GM12878 (cell line): ENCODE data around the gene CELF2. TPM values are rescaled to one million over a fixed set of nuclear protein-coding genes. Genes with fewer than 3 reads are reported as not detected.

Source experiments
- ATAC-seq: fragments of 200-7000 bp; cut with Tn5 transposase; 3 replicates; pipeline ENCODE4 v1.9.1; 2020; ENCODE audit warnings: mild to moderate bottlenecking, moderate library complexity
- BruUV-seq: library from RNA; stranded (reverse); fragments of 400-500 nt; replicated peaks from 2 replicates; lab custom pipeline; 2021; lab: Mats Ljungman, UMichigan
- CTCF ChIA-PET: fragments of 300-600 bp; sonication (Branson Sonifier 250); formaldehyde crosslinking; extraction: SDS; loops from one replicate; lab custom pipeline; 2021; ENCODE audit warnings: inconsistent platforms; lab: Yijun Ruan, JAX
- POLR2A ChIA-PET: fragments of 350-600 bp; formaldehyde crosslinking; extraction: SDS; loops from one replicate; lab custom pipeline; 2021; ENCODE audit warnings: inconsistent platforms; lab: Charles Lee
- RAD21 ChIA-PET: fragments of 300-600 bp; sonication (Branson Sonifier 250); formaldehyde crosslinking; loops from one replicate; lab custom pipeline; 2023; ENCODE audit warnings: antibody characterized with exemption; ENCODE audit not compliant: unreplicated experiment; lab: Charles Lee
- SMC1A ChIA-PET: fragments of 300-600 bp; sonication (Branson Sonifier 250); formaldehyde crosslinking; loops from one replicate; lab custom pipeline; 2023; ENCODE audit not compliant: unreplicated experiment, uncharacterized antibody; lab: Charles Lee
- DNase-seq: peaks from one replicate; pipeline ENCODE4 v3.0.0-alpha.2; 2011; ENCODE audit warnings: low read depth, low spot score
- FAIRE-seq: peaks from 3 replicates; lab custom pipeline; 2011; peaks lifted over from hg19 to GRCh38; lab: Jason Lieb, UNC
- H2AFZ ChIP-seq: 2 replicates; pipeline ENCODE4 v1.6.0; 2011; ENCODE audit warnings: low read depth, low read length, control low read depth; ENCODE audit not compliant: control insufficient read depth
- H3K27ac ChIP-seq: 2 replicates; pipeline ENCODE4 v1.5.1; 2011; ENCODE audit warnings: control low read depth; ENCODE audit not compliant: control insufficient read depth, insufficient read depth
- H3K27me3 ChIP-seq, 2 experiments: replicated peaks in 1 of 2; 2 replicates each; pipeline versions ENCODE4 v1.6.0 to v1.6.1; 2011; ENCODE audit warnings: low read length in 1 of 2; ENCODE audit not compliant: control insufficient read depth in 2 of 2, insufficient read depth in 2 of 2
- H3K36me3 ChIP-seq, 2 experiments: 2 replicates each; pipeline ENCODE4 v1.5.1; 2011; ENCODE audit warnings: low read length in 1 of 2; ENCODE audit not compliant: control insufficient read depth in 2 of 2, insufficient read depth in 2 of 2
- H3K4me1 ChIP-seq: 2 replicates; pipeline ENCODE4 v1.6.1; 2011; ENCODE audit warnings: mild to moderate bottlenecking, low read length, moderate library complexity, mixed read lengths; ENCODE audit not compliant: control insufficient read depth, insufficient read depth
- H3K4me2 ChIP-seq: 2 replicates; pipeline ENCODE4 v1.6.0; 2011; ENCODE audit warnings: control low read depth; ENCODE audit not compliant: control insufficient read depth, insufficient read depth
- H3K4me3 ChIP-seq: fragments of 200-600 bp; sonication (generic); 2 replicates; pipeline ENCODE4 v1.5.1; 2016
- H3K79me2 ChIP-seq: 2 replicates; pipeline ENCODE4 v1.6.0; 2011; ENCODE audit warnings: low read length; ENCODE audit not compliant: control insufficient read depth, insufficient read depth
- H3K9ac ChIP-seq: 2 replicates; pipeline ENCODE4 v1.8.0; 2011; ENCODE audit warnings: low read length, control low read depth, mixed read lengths; ENCODE audit not compliant: control insufficient read depth, insufficient read depth
- H3K9me3 ChIP-seq: replicated peaks from 3 replicates; pipeline ENCODE4 v1.5.1; 2011; ENCODE audit warnings: mild to moderate bottlenecking, low read length; ENCODE audit not compliant: control insufficient read depth, insufficient read depth
- H4K20me1 ChIP-seq: 2 replicates; pipeline ENCODE4 v1.6.0; 2011; ENCODE audit not compliant: control insufficient read depth, insufficient read depth
- BRCA1 ChIP-seq: IDR thresholded peaks from 2 replicates; pipeline ENCODE4 v1.6.1; 2011; ENCODE audit warnings: low read depth, low read length, improper control_type of control experiment
- CBX3 ChIP-seq: fragments of 200-600 bp; sonication (generic); IDR thresholded peaks from 2 replicates; pipeline ENCODE4 v1.6.1; 2016; ENCODE audit warnings: low read depth, borderline replicate concordance
- CEBPZ ChIP-seq: fragments of 150-350 bp; IDR thresholded peaks from 2 replicates; pipeline ENCODE4 v1.6.1; 2016; ENCODE audit warnings: low read depth, low read length
- CHD1 ChIP-seq: IDR thresholded peaks from 2 replicates; pipeline ENCODE4 v1.6.1; 2012; ENCODE audit warnings: low read depth, low read length, improper control_type of control experiment
- CREB1 ChIP-seq: IDR thresholded peaks from 2 replicates; pipeline ENCODE4 v1.6.1; 2012; ENCODE audit warnings: low read depth, mild to moderate bottlenecking, inconsistent platforms
- JUND ChIP-seq: IDR thresholded peaks from 2 replicates; pipeline ENCODE4 v1.6.1; 2012; ENCODE audit warnings: low read depth, mild to moderate bottlenecking, low read length, improper control_type of control experiment, moderate library complexity
- KLF5 ChIP-seq: fragments of 450-650 bp; IDR thresholded peaks from 2 replicates; pipeline ENCODE4 v1.6.1; 2014; ENCODE audit warnings: mild to moderate bottlenecking; ENCODE audit not compliant: partially characterized antibody
- NR2F1 ChIP-seq: fragments of 450-650 bp; conservative IDR thresholded peaks from 2 replicates; pipeline ENCODE4 v1.6.1; 2017; ENCODE audit warnings: mild to moderate bottlenecking
- POLR2A ChIP-seq: IDR thresholded peaks from 2 replicates; pipeline ENCODE4 v1.6.1; 2011; ENCODE audit warnings: low read depth, mild to moderate bottlenecking, low read length
- POLR2AphosphoS5 ChIP-seq: IDR thresholded peaks from 2 replicates; pipeline ENCODE4 v1.6.1; 2011; ENCODE audit warnings: mild to moderate bottlenecking, low read length, inconsistent platforms
- SIN3A ChIP-seq: IDR thresholded peaks from 2 replicates; pipeline ENCODE4 v1.6.1; 2012; ENCODE audit warnings: low read depth, low read length, improper control_type of control experiment
- ZZZ3 ChIP-seq: IDR thresholded peaks from 2 replicates; pipeline ENCODE4 v1.6.1; 2011; ENCODE audit warnings: low read depth; ENCODE audit not compliant: control insufficient read depth, insufficient read length
- WGBS: methylation state at CpG from one replicate; pipeline ENCODE4 v1.1.6; 2016; ENCODE audit warnings: low lambda C conversion rate; ENCODE audit not compliant: insufficient replicate concordance, insufficient coverage; ENCODE audit errors: missing lambda C conversion rate; 5-methylcytosine and 5-hydroxymethylcytosine counted together
- in situ Hi-C: fragments of 300-500 bp; cut with MboI; formaldehyde crosslinking; loops from 9 replicates; pipeline ENCODE4 v1.14.3; 2018; ENCODE audit warnings: mixed read lengths
- intact Hi-C: fragments of 100-400 bp; cut with micrococcal nuclease; formaldehyde crosslinking; loops from one replicate; pipeline ENCODE4 v1.14.2; 2022; ENCODE audit not compliant: unreplicated experiment
- polyA plus RNA-seq, 11 experiments: library from polyadenylated mRNA; depleted of rRNA in 4 of 11; unstranded in 6 of 11; stranded (reverse) in 5 of 11; fragments of >200 nt; fragmentation: Nextera tagmentation in 4 of 11; fragmentation: Illumina TruSeq in 1 of 11; extraction: Ambion mirVana in 4 of 11; extraction: Trizol in 1 of 11; gene quantifications; 1 replicate in 1 of 11; 2 replicates in 10 of 11; pipeline versions ENCODE4 v1.2.1 to v1.2.3, GENCODE V29; 2011 to 2016; ENCODE audit warnings: inconsistent platforms in 2 of 11, missing spikeins in 2 of 11, low read depth in 1 of 11
- total RNA-seq, 4 experiments: library from RNA; depleted of rRNA in 3 of 4; stranded (reverse); fragments of >200 nt in 3 of 4; fragmentation: Illumina TruSeq in 1 of 4; extraction: Trizol in 1 of 4; gene quantifications; 2 replicates each; pipeline versions ENCODE4 v1.2.1 to v1.2.3, GENCODE V29; 2013 to 2021
- TF ChIP-seq, protein P1 (sequence below): IDR thresholded peaks from 2 replicates; pipeline ENCODE4 v1.6.1; 2011; ENCODE audit warnings: borderline replicate concordance, low read depth, mild to moderate bottlenecking, moderate library complexity, mixed read lengths, low read length; ENCODE audit not compliant: insufficient read depth; ENCODE audit errors: extremely low read length
- TF ChIP-seq, protein P2 (sequence below): IDR thresholded peaks from 2 replicates; pipeline ENCODE4 v1.6.1; 2012; ENCODE audit warnings: low read depth, low read length, improper control_type of control experiment

CELF2 gene
- total and polyA plus RNA-seq, 10 of the 15 experiments (the other 5 are each of a cell fraction or from before 2014, with no cell fraction given), result 20.8 to 129 (median 86.3) TPM

GRCh38 chr10:11282661-11283060 is 265.0 kb downstream of the CELF2 start:
- Histone ChIP-seq H3K4me1 (peaks cover 23% of the 10 kb centered on the region), H3K27me3 (no peaks in the 10 kb centered on the region), H3K36me3 (peaks cover 32 to 52% of the 10 kb centered on the region in 2 experiments), H3K27ac (no peak overlapping the region), H3K9ac (no peak overlapping the region), H2AFZ (no peak overlapping the region), H3K9me3 (no peaks in the 10 kb centered on the region; the same call in 2 of the 3 replicates), H4K20me1 (no peaks in the 10 kb centered on the region), H3K4me3 (no peak overlapping the region), H3K4me2 (no peak overlapping the region), H3K79me2 (no peaks in the 10 kb centered on the region; the same call in 1 of the 2 replicates)
- ChIA-PET RAD21 (no interaction called here), POLR2A (no interaction called here), CTCF (no interaction called here), SMC1A (interaction anchor here (1.3 kb wide), 1 partner anchor 13 kb away, joined by 3 read pairs; no protein-coding TSS in a partner anchor)
- ATAC-seq, result no peak
- WGBS, result 98% methylated on average over 8 of the region's 8 CpGs
- TF ChIP-seq, protein P1, sequence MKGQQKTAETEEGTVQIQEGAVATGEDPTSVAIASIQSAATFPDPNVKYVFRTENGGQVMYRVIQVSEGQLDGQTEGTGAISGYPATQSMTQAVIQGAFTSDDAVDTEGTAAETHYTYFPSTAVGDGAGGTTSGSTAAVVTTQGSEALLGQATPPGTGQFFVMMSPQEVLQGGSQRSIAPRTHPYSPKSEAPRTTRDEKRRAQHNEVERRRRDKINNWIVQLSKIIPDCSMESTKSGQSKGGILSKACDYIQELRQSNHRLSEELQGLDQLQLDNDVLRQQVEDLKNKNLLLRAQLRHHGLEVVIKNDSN, result no peak
- TF ChIP-seq NR2F1 (no peak), CREB1 (no peak), ZZZ3 (no peak), CHD1 (no peak), JUND (no peak), KLF5 (no peak), SIN3A (no peak), CEBPZ (no peak), POLR2A (peak; percentile 29), BRCA1 (no peak), CBX3 (no peak), POLR2AphosphoS5 (0 out of 2 replicates have a peak, but pooled peaks have one; percentile 17)
- TF ChIP-seq, protein P2, sequence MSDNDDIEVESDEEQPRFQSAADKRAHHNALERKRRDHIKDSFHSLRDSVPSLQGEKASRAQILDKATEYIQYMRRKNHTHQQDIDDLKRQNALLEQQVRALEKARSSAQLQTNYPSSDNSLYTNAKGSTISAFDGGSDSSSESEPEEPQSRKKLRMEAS, result no peak
- BruUV-seq, result no TSS peak
- intact Hi-C loops, result no loop called here
- DNase-seq, result no peak
- in situ Hi-C loops, result no loop called here
- no peak for FAIRE-seq
